Parathyroid adenoma (tissue), 2 donors: ENCODE results near the gene FRMD1.

Experiments used
- H2AFZ ChIP-seq: fragments of 300-600 bp; sonication (generic); one replicate; pipeline ENCODE4 v1.7.0; 2017; ENCODE audit warnings: antibody characterized with exemption, mild to moderate bottlenecking
- H3K27ac ChIP-seq: fragments of 300-600 bp; sonication (generic); one replicate; pipeline ENCODE4 v1.7.0; 2017
- H3K27me3 ChIP-seq: fragments of 300-600 bp; sonication (generic); one replicate; pipeline ENCODE4 v1.7.0; 2017; ENCODE audit warnings: low read length; ENCODE audit not compliant: control insufficient read depth, insufficient read depth
- H3K36me3 ChIP-seq: fragments of 300-600 bp; sonication (generic); one replicate; pipeline ENCODE4 v1.7.0; 2017; ENCODE audit warnings: low read length; ENCODE audit not compliant: control insufficient read depth, insufficient read depth
- H3K4me1 ChIP-seq: fragments of 300-600 bp; sonication (generic); one replicate; pipeline ENCODE4 v1.7.0; 2017; ENCODE audit warnings: control low read depth
- H3K4me2 ChIP-seq: fragments of 300-600 bp; sonication (generic); one replicate; pipeline ENCODE4 v1.7.0; 2017; ENCODE audit warnings: low read length
- H3K4me3 ChIP-seq: fragments of 300-600 bp; sonication (generic); one replicate; pipeline ENCODE4 v1.7.0; 2017; ENCODE audit warnings: low read depth, low read length
- H3K79me2 ChIP-seq: fragments of 300-600 bp; sonication (generic); one replicate; pipeline ENCODE4 v1.7.0; 2017; ENCODE audit warnings: control low read depth
- H3K9ac ChIP-seq: fragments of 300-600 bp; sonication (generic); one replicate; pipeline ENCODE4 v1.7.0; 2017; ENCODE audit warnings: mild to moderate bottlenecking
- H3K9me3 ChIP-seq: fragments of 300-600 bp; sonication (generic); one replicate; pipeline ENCODE4 v1.7.0; 2017; ENCODE audit warnings: low read length; ENCODE audit not compliant: control insufficient read depth
- CTCF ChIP-seq: fragments of 300-600 bp; sonication (generic); IDR thresholded peaks from one replicate; pipeline ENCODE4 v1.7.0; 2017; ENCODE audit warnings: antibody characterized with exemption, mild to moderate bottlenecking
- donor health status: primary hyperparathyroidism.

The FRMD1 gene

DNA sequence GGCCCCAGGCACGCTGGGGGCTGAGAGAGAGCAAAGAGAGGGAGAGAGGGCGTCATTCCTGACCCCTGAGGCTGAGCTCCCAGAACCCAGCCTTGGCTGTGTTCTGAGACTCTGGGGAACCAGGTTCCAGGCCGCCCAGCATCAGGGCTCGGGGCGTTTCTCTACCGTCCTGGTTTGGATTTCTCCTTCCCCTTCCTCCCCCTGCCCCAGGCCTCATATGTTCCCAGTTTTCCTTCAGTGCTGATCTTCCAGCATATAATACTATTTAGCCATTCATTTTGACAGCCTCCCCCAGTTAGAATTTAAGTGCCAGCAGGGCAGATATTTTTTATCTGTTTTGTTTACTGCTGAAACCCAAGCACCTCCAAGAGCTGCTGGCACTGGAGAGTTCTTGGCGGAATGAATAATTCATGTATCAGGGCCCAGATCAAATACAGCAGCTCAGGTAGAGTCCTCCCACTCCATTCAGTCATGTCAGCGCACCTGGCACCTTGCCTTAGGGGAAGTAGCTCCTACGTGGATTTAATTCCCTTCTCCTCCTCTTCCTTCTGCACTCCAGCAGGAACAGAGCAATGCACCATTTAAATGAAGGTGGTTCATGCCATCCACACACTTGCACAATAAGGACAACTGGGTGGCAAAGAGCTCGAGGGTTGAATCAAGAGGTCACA, 23.4 kb upstream of the FRMD1 start:
- Histone ChIP-seq H3K79me2 (no peaks in the 10 kb centered on the region), H3K9me3 (no peaks in the 10 kb centered on the region), H3K27me3 (no peaks in the 10 kb centered on the region), H3K9ac (no peak overlapping the region), H3K4me3 (no peak overlapping the region), H3K36me3 (no peaks in the 10 kb centered on the region), H3K27ac (no peak overlapping the region), H3K4me1 (no peaks in the 10 kb centered on the region), H3K4me2 (no peak overlapping the region), H2AFZ (peak overlapping the region; percentile 50)
- TF ChIP-seq CTCF: no peak

DNA sequence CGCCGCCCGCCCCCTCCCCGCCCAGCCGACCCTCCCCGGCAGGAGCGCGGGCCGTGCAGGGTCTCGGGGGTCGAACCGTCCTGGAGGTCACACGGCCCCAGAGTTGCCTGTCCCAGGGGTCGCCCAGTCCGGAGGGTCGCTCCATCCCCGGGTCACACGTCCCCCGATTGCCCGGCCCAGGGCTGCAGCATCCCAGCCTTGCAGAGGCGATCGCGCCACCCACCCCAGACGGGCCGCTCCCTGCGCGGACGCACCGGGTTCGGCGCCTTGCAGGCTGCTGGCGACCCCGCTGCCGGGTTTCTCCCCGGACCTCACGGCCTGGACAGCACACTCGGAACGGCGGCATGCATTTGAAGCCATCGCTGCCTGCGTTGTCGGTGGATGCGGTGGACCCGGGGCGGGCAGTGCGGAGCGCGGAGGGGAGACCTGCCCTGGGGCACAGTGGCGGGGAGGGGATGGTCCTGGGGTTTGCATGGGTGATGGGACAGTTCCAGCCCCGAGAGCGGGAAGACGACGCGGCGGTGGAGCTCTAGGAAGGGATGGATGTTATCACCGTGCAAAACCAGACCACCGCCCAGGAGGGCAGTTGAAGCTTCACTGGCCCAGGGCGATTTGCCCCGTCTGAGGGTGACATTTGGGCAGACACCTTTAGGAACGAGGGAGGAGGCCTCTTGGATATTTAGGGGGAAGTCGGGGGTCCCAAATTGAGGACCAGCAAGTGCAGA, 22.7 kb upstream of the FRMD1 start:
- Histone ChIP-seq H3K79me2 (no peaks in the 10 kb centered on the region), H2AFZ (no peak overlapping the region), H3K36me3 (no peaks in the 10 kb centered on the region), H3K4me2 (no peak overlapping the region), H3K27ac (no peak overlapping the region), H3K4me3 (no peak overlapping the region), H3K9ac (no peak overlapping the region), H3K27me3 (no peaks in the 10 kb centered on the region), H3K4me1 (no peaks in the 10 kb centered on the region), H3K9me3 (no peaks in the 10 kb centered on the region)
- TF ChIP-seq CTCF: no peak

DNA sequence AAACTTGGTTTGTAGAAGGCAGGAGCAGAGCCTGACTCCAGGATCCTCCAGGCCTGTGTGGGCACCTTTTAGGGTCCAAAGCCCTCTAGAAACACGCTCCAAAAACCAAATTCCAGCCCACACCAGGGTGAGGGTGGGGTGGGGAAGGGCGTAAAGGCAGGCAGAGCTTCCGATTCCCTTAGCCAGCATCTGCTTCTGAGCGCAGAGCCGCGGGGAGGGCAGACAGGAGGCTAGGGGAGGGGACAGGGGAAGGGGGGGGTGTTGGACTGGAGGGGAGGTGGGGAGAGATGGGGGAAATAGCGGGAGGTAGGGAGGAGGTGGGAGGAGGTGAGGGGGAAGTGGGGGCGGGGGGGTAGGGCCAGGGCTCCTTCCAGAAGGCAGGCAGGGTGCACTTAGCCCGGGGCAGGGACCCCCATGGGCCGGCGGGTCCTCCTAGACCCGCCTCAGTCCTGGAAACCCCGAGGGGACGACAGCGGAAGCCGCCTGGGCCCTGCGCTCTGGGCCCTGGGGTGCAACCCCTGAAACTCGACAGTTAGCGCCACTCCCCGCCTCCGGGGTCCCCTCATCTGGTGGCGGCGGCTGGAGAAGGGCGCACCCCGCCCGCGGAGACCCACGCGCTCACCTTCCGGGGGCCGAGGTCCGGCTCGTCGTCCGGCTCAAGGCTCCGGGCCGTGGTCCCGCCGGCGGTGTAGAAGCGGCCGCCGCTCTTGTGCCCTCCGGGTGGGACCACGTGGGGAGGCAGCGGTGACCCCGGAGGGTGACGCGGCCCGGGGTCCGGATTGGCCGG, 22.0 kb upstream of the FRMD1 start:
- H3K9ac ChIP-seq: no peak overlapping the region
- H3K27ac ChIP-seq: no peak overlapping the region
- no peaks in the 10 kb centered on the region for H3K27me3 ChIP-seq
- no peak overlapping the region for H3K4me2 ChIP-seq
- no peak overlapping the region for H2AFZ ChIP-seq
- no peak overlapping the region for H3K4me3 ChIP-seq
- no peaks in the 10 kb centered on the region for H3K79me2 ChIP-seq
- TF ChIP-seq CTCF: no peak
- no peaks in the 10 kb centered on the region for H3K4me1 ChIP-seq
- no peaks in the 10 kb centered on the region for H3K9me3 ChIP-seq
- H3K36me3 ChIP-seq: no peaks in the 10 kb centered on the region

DNA sequence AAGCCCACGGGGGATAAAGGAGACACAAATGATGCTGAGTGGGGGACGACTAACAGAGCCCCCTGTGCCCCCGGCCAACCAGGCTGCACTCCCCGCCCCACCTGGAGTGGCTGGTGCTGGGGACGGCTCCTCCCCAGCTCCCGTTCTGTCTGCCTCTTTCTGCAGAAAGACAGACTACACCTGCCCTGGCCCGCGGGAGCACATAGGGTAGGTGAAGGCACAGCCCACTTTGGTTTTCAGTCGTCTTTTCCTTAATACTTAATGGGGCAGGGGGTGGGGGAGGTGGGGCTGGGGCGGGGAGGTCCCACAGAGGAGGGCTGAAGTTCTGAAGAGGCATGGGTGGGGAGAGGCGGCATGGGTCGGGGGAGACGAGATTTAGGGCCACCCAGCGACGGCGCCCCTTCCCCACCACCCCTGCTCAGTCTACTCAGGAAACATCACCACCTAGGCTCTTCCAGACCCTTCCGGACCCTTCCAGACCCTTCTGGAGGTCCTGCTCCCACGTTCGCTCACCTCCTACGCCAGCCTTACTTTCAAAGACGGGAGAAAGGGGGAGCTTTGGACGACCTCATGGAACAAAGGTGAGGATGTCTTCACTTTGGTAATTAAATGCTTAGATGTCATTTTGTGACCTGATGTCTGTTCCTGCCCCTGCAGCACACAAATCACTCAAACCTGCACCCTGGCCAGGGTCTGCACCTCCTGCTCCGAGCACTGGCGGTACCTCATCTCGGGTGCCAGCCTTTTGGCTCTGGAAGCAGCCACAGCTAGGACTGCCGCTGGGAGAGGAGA, 21.2 kb upstream of the FRMD1 start:
- no peaks in the 10 kb centered on the region for H3K4me1 ChIP-seq
- no peaks in the 10 kb centered on the region for H3K9me3 ChIP-seq
- H3K36me3 ChIP-seq: no peaks in the 10 kb centered on the region
- H3K4me2 ChIP-seq: no peak overlapping the region
- H3K27me3 ChIP-seq: no peaks in the 10 kb centered on the region
- TF ChIP-seq CTCF: no peak
- H3K27ac ChIP-seq: no peak overlapping the region
- no peak overlapping the region for H2AFZ ChIP-seq
- H3K4me3 ChIP-seq: no peak overlapping the region
- no peak overlapping the region for H3K9ac ChIP-seq
- no peaks in the 10 kb centered on the region for H3K79me2 ChIP-seq
